ENCODE results near the gene NGRN. TPM values are rescaled to one million over a fixed set of nuclear protein-coding genes. Genes with fewer than 3 reads are reported as not detected.
"Not testable (repeated sequence)": the region's sequence is repeated elsewhere in the genome, so short reads cannot be mapped to it uniquely, and the experiment has no call there.

The NGRN gene
- total RNA-seq, 1 experiment from 2014 or later = 29.9 TPM

DNA sequence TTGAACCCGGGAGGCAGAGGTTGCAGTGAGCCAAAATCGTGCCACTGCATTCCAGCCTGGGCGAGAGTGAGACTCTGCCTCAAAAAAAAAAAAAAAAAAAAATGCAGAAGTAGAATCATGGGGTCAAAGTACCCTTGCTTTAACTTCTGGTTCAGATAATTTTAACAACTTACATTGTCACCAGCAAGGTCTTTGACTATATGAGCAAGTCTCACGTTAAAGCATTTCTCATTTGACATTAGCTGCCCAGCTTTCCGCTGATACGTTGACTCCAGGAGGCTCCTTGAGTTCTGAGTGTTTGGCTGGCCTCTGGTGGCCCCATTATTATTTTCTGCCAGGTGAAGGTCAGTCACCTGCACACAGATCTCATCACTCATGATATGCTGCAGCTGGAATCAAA, 16.2 kb downstream of the NGRN start:
- not testable (repeated sequence) for H3K9ac ChIP-seq (ENCODE audit: low read length); H3K4me3 ChIP-seq (ENCODE audit: low read length); DNase-seq; H3K27me3 ChIP-seq (ENCODE audit: low read length); H3K9me3 ChIP-seq (ENCODE audit: low read length); H3K27ac ChIP-seq (ENCODE audit: low read length); H3K36me3 ChIP-seq (ENCODE audit: insufficient read depth, low read length); H2AFZ ChIP-seq (ENCODE audit: low read length); H3K4me2 ChIP-seq (ENCODE audit: low read depth, low read length, poor library complexity, severe bottlenecking); H3K79me2 ChIP-seq (ENCODE audit: low read length); H3K9me2 ChIP-seq (replicated peaks; ENCODE audit: insufficient read depth, low read length); H4K20me1 ChIP-seq (ENCODE audit: insufficient read depth, low read depth, low read length); H3K4me1 ChIP-seq (ENCODE audit: low read length)

DNA sequence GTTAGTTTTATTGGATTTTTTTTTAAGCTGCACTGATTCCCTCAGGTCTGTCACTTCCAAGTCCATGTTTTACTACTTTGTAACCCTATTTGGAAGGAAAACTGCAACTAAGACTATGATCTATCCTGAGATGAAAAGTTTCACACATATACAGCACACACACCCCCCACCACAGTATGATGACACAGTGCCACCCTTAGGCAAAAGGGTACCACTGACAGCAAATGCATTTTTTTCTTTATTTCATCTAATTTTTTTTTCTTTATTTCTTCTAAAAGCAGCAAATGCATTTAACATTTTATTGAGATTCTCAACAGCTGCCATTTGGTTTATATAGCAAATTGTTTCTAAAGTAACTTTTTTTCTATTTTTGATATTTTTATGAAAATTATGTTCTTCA, 21.2 kb downstream of the NGRN start:
- peak; percentile 72 for DNase-seq
- H3K36me3 ChIP-seq (ENCODE audit: insufficient read depth, low read length) = no peaks in the 10 kb centered on the region
- no peaks in the 10 kb centered on the region for H3K9me2 ChIP-seq (replicated peaks; ENCODE audit: insufficient read depth, low read length)
- H3K4me2 ChIP-seq (ENCODE audit: low read depth, low read length, poor library complexity, severe bottlenecking) = no peak overlapping the region
- peaks cover 3% of the 10 kb centered on the region for H3K4me1 ChIP-seq (ENCODE audit: low read length)
- H2AFZ ChIP-seq (ENCODE audit: low read length) = no peak overlapping the region
- no peaks in the 10 kb centered on the region for H3K9me3 ChIP-seq (ENCODE audit: low read length)
- H3K27me3 ChIP-seq (ENCODE audit: low read length) = no peaks in the 10 kb centered on the region
- H3K9ac ChIP-seq (ENCODE audit: low read length) = no peak overlapping the region
- H3K79me2 ChIP-seq (ENCODE audit: low read length) = no peaks in the 10 kb centered on the region
- H3K27ac ChIP-seq (ENCODE audit: low read length) = no peak overlapping the region
- H3K4me3 ChIP-seq (ENCODE audit: low read length) = no peak overlapping the region
- no peaks in the 10 kb centered on the region for H4K20me1 ChIP-seq (ENCODE audit: insufficient read depth, low read depth, low read length)

DNA sequence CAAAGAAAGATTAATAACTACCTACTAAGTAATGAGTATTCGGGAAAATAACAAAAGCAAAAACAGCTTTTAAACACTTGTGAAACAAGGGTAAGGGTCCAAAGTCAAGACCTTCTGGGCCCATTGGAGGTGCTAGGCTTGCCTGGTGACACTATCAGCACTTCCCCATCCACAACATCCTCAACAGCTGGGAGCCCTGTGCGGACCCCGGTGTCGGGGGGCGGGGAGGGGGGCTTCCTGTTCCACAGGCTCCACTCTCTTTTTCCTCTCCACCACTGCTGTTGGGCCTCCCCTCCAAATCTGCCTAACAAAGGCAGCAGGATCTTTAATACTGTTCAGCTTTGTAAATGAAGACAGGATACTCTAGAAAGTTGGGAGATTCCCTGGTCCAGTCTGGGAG, 21.6 kb downstream of the NGRN start:
- H3K27me3 ChIP-seq (ENCODE audit: low read length) = no peaks in the 10 kb centered on the region
- no peaks in the 10 kb centered on the region for H3K9me3 ChIP-seq (ENCODE audit: low read length)
- no peaks in the 10 kb centered on the region for H3K36me3 ChIP-seq (ENCODE audit: insufficient read depth, low read length)
- H3K9me2 ChIP-seq (replicated peaks; ENCODE audit: insufficient read depth, low read length) = no peaks in the 10 kb centered on the region
- no peak overlapping the region for H2AFZ ChIP-seq (ENCODE audit: low read length)
- no peak overlapping the region for H3K4me3 ChIP-seq (ENCODE audit: low read length)
- H3K4me2 ChIP-seq (ENCODE audit: low read depth, low read length, poor library complexity, severe bottlenecking) = no peak overlapping the region
- peaks cover 5% of the 10 kb centered on the region for H3K4me1 ChIP-seq (ENCODE audit: low read length)
- no peaks in the 10 kb centered on the region for H4K20me1 ChIP-seq (ENCODE audit: insufficient read depth, low read depth, low read length)
- no peaks in the 10 kb centered on the region for H3K79me2 ChIP-seq (ENCODE audit: low read length)
- DNase-seq = no peak
- H3K9ac ChIP-seq (ENCODE audit: low read length) = no peak overlapping the region
- H3K27ac ChIP-seq (ENCODE audit: low read length) = no peak overlapping the region

DNA sequence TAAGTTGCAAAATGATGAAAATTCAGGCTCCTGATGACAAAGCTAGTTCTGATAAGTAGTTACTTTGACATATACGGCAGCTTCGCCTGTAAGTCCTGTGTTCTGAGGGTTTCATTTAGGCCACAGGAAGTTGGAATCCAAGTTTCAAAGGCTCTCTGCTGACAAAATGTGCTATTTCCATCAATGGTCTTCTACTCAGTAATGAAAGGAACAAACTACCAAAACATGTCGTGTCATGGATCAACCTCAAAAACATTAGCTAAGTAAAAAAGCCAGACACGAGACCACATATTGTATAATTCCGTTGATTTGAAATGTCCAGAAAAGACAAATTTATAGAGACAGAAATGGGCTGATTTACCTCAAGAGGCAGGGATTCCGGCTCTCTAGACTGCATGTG, 22.5 kb downstream of the NGRN start:
- Histone ChIP-seq H3K4me1 (ENCODE audit: low read length) (peaks cover 5% of the 10 kb centered on the region), H3K36me3 (ENCODE audit: insufficient read depth, low read length) (no peaks in the 10 kb centered on the region), H4K20me1 (ENCODE audit: insufficient read depth, low read depth, low read length) (no peaks in the 10 kb centered on the region), H3K27me3 (ENCODE audit: low read length) (no peaks in the 10 kb centered on the region), H3K9me3 (ENCODE audit: low read length) (no peaks in the 10 kb centered on the region), H3K9ac (ENCODE audit: low read length) (no peak overlapping the region), H2AFZ (ENCODE audit: low read length) (no peak overlapping the region), H3K9me2 (replicated peaks; ENCODE audit: insufficient read depth, low read length) (no peaks in the 10 kb centered on the region), H3K4me2 (ENCODE audit: low read depth, low read length, poor library complexity, severe bottlenecking) (no peak overlapping the region), H3K27ac (ENCODE audit: low read length) (no peak overlapping the region), H3K4me3 (ENCODE audit: low read length) (no peak overlapping the region), H3K79me2 (ENCODE audit: low read length) (no peaks in the 10 kb centered on the region)
- no peak for DNase-seq

DNA sequence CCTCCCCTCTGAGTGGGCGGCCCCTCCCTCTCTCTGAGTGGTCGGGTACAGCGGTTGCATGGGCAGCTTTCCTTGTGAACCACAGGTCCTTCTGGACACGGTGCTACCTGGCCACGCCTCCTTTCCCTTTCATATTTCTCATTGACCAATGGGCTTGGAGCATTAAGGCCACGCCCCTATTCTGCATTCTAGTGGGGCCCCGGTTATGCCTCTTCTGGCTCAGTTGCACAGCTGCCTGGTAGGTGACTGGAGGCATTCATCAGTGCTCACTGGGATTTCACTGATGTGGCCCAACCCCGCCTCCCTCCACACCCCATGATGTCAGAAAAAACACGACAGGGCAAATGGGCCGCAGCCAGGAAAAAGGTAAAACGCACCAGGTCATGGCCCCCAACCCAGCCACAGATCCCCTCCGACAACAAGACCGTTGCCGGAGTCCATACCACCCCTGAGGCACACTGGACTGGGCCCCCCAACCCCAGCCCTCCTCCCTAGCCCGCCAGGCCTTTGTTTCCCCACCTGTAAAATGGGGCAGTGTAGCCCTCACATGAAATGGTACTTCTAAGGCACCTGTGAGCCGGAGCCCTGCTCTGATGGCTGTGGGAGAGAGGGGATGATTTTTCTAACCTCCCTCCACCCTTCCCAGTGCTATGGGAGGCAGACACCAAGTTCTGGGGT, 26.3 kb downstream of the NGRN start:
- H3K4me3 ChIP-seq (ENCODE audit: low read length) = no peak overlapping the region
- H2AFZ ChIP-seq (ENCODE audit: low read length) = no peak overlapping the region
- H3K36me3 ChIP-seq (ENCODE audit: insufficient read depth, low read length) = no peaks in the 10 kb centered on the region
- peaks cover 5% of the 10 kb centered on the region for H3K4me1 ChIP-seq (ENCODE audit: low read length)
- no peaks in the 10 kb centered on the region for H3K79me2 ChIP-seq (ENCODE audit: low read length)
- H3K9me2 ChIP-seq (replicated peaks; ENCODE audit: insufficient read depth, low read length) = no peaks in the 10 kb centered on the region
- no peaks in the 10 kb centered on the region for H4K20me1 ChIP-seq (ENCODE audit: insufficient read depth, low read depth, low read length)
- H3K9ac ChIP-seq (ENCODE audit: low read length) = no peak overlapping the region
- peak overlapping the region; percentile 59 for H3K4me2 ChIP-seq (ENCODE audit: low read depth, low read length, poor library complexity, severe bottlenecking)
- peak; percentile 90 for DNase-seq
- H3K27ac ChIP-seq (ENCODE audit: low read length) = no peak overlapping the region
- H3K9me3 ChIP-seq (ENCODE audit: low read length) = no peaks in the 10 kb centered on the region
- H3K27me3 ChIP-seq (ENCODE audit: low read length) = no peaks in the 10 kb centered on the region

DNA sequence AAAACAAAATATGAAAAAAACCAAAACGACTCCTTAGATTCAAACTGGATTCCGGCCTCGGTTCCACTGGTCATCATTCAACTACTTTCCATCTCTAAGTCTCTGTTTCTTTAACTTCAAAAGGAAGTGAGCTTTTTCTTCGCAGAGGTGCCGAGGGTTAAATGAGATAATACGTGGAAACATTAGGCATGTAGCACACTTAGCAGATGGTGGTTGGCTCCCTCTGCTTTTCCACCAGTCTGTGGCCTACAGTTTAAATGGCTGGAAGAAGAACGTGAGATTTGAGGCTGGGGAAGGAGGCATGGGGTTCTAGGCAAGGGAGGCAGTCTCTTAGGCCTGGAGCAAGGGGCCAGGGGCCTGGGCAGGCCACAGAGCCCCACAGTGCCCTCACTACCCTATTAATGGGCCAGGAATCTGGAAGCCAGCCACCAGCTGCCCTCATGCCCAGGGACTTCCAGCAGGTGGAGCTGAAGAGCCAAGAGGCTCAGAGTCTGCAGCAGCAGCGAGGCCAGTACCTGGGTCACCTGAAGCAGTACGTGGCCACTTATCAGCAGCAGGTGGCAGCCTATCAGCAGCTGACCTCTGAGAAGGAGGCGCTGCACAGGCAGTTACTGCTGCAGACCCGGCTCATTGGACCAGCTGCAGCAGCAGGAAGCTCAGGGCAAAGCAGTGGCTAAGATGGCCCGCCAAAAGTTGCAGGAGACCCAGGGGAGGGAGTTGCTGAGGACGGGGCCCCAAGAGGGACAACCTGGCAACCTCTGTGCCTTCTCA, 27.8 kb downstream of the NGRN start:
- H3K4me3 ChIP-seq (ENCODE audit: low read length); H3K27ac ChIP-seq (ENCODE audit: low read length); H3K4me1 ChIP-seq (ENCODE audit: low read length); H3K9me2 ChIP-seq (replicated peaks; ENCODE audit: insufficient read depth, low read length); H3K27me3 ChIP-seq (ENCODE audit: low read length); H3K4me2 ChIP-seq (ENCODE audit: low read depth, low read length, poor library complexity, severe bottlenecking); H3K9me3 ChIP-seq (ENCODE audit: low read length); H3K9ac ChIP-seq (ENCODE audit: low read length); H4K20me1 ChIP-seq (ENCODE audit: insufficient read depth, low read depth, low read length); H2AFZ ChIP-seq (ENCODE audit: low read length); H3K79me2 ChIP-seq (ENCODE audit: low read length); H3K36me3 ChIP-seq (ENCODE audit: insufficient read depth, low read length): not testable (repeated sequence)
- peak; percentile 88 for DNase-seq

DNA sequence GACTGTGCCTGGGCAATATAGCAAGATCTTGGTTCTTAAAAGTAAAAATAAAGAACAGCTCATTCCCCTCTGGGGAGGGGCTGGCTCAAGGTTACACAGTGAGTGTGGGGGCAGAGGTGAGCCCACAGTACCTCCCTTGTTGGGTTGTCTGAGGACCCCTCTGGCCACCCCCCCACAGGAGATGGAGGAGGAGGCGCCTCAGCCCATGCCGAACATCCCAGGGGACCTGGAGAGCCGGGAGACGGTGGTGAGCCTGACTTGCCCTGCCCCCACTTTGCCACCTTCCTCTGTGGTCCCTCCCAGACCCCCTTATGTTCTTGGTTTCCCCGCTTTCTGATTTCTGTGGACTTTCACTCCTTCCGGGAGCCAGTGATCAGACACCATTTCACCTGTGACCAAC, 28.7 kb downstream of the NGRN start:
- H3K79me2 ChIP-seq (ENCODE audit: low read length) = no peaks in the 10 kb centered on the region
- DNase-seq = no peak
- peaks cover 5% of the 10 kb centered on the region for H3K4me1 ChIP-seq (ENCODE audit: low read length)
- no peaks in the 10 kb centered on the region for H4K20me1 ChIP-seq (ENCODE audit: insufficient read depth, low read depth, low read length)
- H3K9me3 ChIP-seq (ENCODE audit: low read length) = no peaks in the 10 kb centered on the region
- H3K9ac ChIP-seq (ENCODE audit: low read length) = no peak overlapping the region
- no peak overlapping the region for H2AFZ ChIP-seq (ENCODE audit: low read length)
- H3K27ac ChIP-seq (ENCODE audit: low read length) = no peak overlapping the region
- H3K9me2 ChIP-seq (replicated peaks; ENCODE audit: insufficient read depth, low read length) = no peaks in the 10 kb centered on the region
- no peak overlapping the region for H3K4me2 ChIP-seq (ENCODE audit: low read depth, low read length, poor library complexity, severe bottlenecking)
- H3K4me3 ChIP-seq (ENCODE audit: low read length) = no peak overlapping the region
- no peaks in the 10 kb centered on the region for H3K36me3 ChIP-seq (ENCODE audit: insufficient read depth, low read length)
- no peaks in the 10 kb centered on the region for H3K27me3 ChIP-seq (ENCODE audit: low read length)

DNA sequence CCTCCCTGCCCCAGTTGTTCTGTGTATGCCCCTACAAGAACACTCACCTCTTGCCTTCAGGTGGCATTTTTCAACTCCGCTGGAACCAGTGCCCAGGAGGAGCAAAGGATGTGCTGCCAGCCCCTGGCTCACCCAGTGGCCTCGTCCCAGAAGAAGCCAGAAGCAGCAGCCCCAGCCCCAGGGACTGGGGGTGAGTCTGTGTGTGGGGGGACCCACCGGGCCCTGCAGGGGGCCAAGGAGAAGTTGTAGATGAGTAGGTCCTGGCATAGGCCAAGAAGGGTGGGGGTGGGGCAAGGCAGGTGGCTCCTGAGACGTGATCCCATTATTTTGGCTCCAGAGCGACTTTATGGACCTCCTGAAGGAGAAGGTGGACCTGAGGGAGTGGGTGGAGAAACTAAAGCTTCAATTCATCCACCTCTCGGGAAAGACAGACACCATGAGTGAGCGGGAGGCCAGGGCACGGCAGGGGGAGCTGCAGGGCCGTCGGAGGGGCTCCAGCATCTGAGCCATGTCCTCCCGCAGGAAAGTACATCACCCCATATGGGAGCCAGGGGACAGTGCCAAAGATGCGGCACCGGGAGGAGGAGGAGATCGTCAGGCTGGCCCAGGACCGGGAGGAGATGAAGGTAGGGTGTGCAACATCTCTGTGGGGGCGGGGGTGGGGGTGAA, 29.3 kb downstream of the NGRN start:
- no peaks in the 10 kb centered on the region for H3K27me3 ChIP-seq (ENCODE audit: low read length)
- no peak overlapping the region for H3K4me3 ChIP-seq (ENCODE audit: low read length)
- H2AFZ ChIP-seq (ENCODE audit: low read length) = no peak overlapping the region
- no peak overlapping the region for H3K27ac ChIP-seq (ENCODE audit: low read length)
- H4K20me1 ChIP-seq (ENCODE audit: insufficient read depth, low read depth, low read length) = no peaks in the 10 kb centered on the region
- DNase-seq = no peak
- no peaks in the 10 kb centered on the region for H3K9me2 ChIP-seq (replicated peaks; ENCODE audit: insufficient read depth, low read length)
- peaks cover 5% of the 10 kb centered on the region for H3K4me1 ChIP-seq (ENCODE audit: low read length)
- no peak overlapping the region for H3K4me2 ChIP-seq (ENCODE audit: low read depth, low read length, poor library complexity, severe bottlenecking)
- no peak overlapping the region for H3K9ac ChIP-seq (ENCODE audit: low read length)
- H3K9me3 ChIP-seq (ENCODE audit: low read length) = no peaks in the 10 kb centered on the region
- no peaks in the 10 kb centered on the region for H3K36me3 ChIP-seq (ENCODE audit: insufficient read depth, low read length)
- H3K79me2 ChIP-seq (ENCODE audit: low read length) = no peaks in the 10 kb centered on the region
